Duodenal mucosa (tissue), 2 donors: ENCODE data around the gene SMARCD2.
"Not testable (repeated sequence)": the region's sequence is repeated elsewhere in the genome, so short reads cannot be mapped to it uniquely, and the experiment has no call there.

Source experiments
- H3K27ac ChIP-seq: one replicate; pipeline ENCODE4 v1.7.0; 2013; ENCODE audit warnings: low read depth, low read length
- H3K27me3 ChIP-seq, 2 donors: one replicate each; pipeline ENCODE4 v1.7.0; 2013; ENCODE audit warnings: low read length in 2 of 2, control low read depth in 1 of 2; ENCODE audit not compliant: insufficient read depth in 2 of 2, control insufficient read depth in 1 of 2
- H3K36me3 ChIP-seq, 2 donors: one replicate each; pipeline ENCODE4 v1.7.0; 2013; ENCODE audit warnings: low read length in 2 of 2, control low read depth in 1 of 2; ENCODE audit not compliant: insufficient read depth in 2 of 2, control insufficient read depth in 1 of 2
- H3K4me1 ChIP-seq, 2 donors: one replicate each; pipeline ENCODE4 v1.7.0; 2013; ENCODE audit warnings: low read length in 2 of 2, control low read depth in 1 of 2; ENCODE audit not compliant: insufficient read depth in 2 of 2, control insufficient read depth in 1 of 2
- H3K4me3 ChIP-seq, 2 donors: one replicate each; pipeline ENCODE4 v1.7.0; 2013; ENCODE audit warnings: low read length in 2 of 2, low read depth in 1 of 2
- H3K9ac ChIP-seq, 2 donors: one replicate each; pipeline ENCODE4 v1.7.0; 2013; ENCODE audit warnings: low read length in 2 of 2, low read depth in 1 of 2
- H3K9me3 ChIP-seq, 2 donors: one replicate each; pipeline ENCODE4 v1.7.0; 2013; ENCODE audit warnings: low read length in 2 of 2, control low read depth in 1 of 2; ENCODE audit not compliant: control insufficient read depth in 1 of 2

Gene SMARCD2

GRCh38 chr17:63874061-63874626, 31.7 kb upstream of the SMARCD2 start:
- H3K4me1 ChIP-seq, H3K9ac ChIP-seq, H3K27me3 ChIP-seq, H3K9me3 ChIP-seq, H3K4me3 ChIP-seq, H3K27ac ChIP-seq, H3K36me3 ChIP-seq: not testable (repeated sequence)

GRCh38 chr17:63873577-63873976, 31.1 kb upstream of the SMARCD2 start, which contains the start of gene CSH2:
CSH2 (minus strand) TSS chr17:63873677; CDS start chr17:63873614, 63 bp downstream.
- H3K27me3 ChIP-seq, H3K4me1 ChIP-seq, H3K4me3 ChIP-seq, H3K36me3 ChIP-seq, H3K9me3 ChIP-seq, H3K9ac ChIP-seq, H3K27ac ChIP-seq: not testable (repeated sequence)

- not testable (repeated sequence) for H3K27me3 ChIP-seq, H3K9me3 ChIP-seq, H3K4me1 ChIP-seq, H3K27ac ChIP-seq, H3K4me3 ChIP-seq, H3K9ac ChIP-seq, H3K36me3 ChIP-seq
These were observed 29.3 kb upstream of the SMARCD2 start for GRCh38 chr17:63871646-63872365.

DNA sequence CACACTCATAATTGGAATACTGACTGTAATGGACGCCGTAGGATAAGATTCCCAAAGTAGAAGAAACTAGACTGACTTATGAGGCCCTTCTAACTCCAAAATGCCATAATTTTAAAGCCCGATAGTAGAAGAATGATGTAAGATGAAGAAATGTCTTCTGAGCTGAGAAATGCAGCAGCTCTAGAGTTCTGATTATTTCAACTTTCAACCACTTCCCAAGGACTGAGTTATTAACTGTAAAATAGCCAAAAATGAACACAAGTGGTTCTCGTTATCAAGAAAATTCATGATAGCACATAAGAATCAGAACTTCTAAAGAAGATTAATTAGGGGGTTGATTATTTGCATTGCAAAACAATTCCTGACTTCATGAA, 27.8 kb upstream of the SMARCD2 start:
- not testable (repeated sequence) for H3K36me3 ChIP-seq, H3K27ac ChIP-seq, H3K9ac ChIP-seq, H3K9me3 ChIP-seq, H3K4me1 ChIP-seq, H3K4me3 ChIP-seq, H3K27me3 ChIP-seq

GRCh38 chr17:63869491-63870291, 27.2 kb upstream of the SMARCD2 start:
- H3K4me3 ChIP-seq: not testable (repeated sequence)

GRCh38 chr17:63866625-63867024, 24.1 kb upstream of the SMARCD2 start:
- not testable (repeated sequence) for H3K4me3 ChIP-seq, H3K9ac ChIP-seq, H3K9me3 ChIP-seq, H3K36me3 ChIP-seq, H3K27me3 ChIP-seq, H3K4me1 ChIP-seq, H3K27ac ChIP-seq

More at GRCh38 chr17:63869491-63870291, 27.2 kb upstream of the SMARCD2 start:
- H3K9ac ChIP-seq, H3K36me3 ChIP-seq, H3K27me3 ChIP-seq, H3K27ac ChIP-seq, H3K9me3 ChIP-seq, H3K4me1 ChIP-seq: not testable (repeated sequence)

DNA sequence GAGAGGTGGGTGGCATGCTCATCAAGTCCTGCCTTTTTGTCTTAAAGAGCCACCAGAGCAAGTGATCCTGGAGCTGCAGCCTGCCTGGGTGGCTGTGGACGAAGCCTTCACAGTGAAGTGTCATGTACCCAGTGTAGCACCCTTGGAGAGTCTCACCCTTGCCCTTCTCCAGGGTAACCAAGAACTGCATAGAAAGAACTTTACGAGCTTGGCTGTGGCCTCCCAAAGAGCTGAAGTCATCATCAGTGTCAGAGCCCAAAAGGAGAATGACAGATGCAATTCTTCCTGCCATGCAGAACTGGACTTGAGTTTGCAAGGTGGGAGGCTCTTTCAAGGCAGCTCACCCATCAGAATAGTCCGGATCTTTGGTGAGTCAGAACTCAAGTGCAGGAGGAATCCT, 16.8 kb upstream of the SMARCD2 start:
- no peak overlapping the region for H3K4me3 ChIP-seq
- no peaks in the 10 kb centered on the region for H3K27me3 ChIP-seq
- no peaks in the 10 kb centered on the region for H3K36me3 ChIP-seq
- H3K9ac ChIP-seq: no peak overlapping the region
- H3K4me1 ChIP-seq: no peaks in the 10 kb centered on the region
- no peak overlapping the region for H3K27ac ChIP-seq
- no peaks in the 10 kb centered on the region for H3K9me3 ChIP-seq

DNA sequence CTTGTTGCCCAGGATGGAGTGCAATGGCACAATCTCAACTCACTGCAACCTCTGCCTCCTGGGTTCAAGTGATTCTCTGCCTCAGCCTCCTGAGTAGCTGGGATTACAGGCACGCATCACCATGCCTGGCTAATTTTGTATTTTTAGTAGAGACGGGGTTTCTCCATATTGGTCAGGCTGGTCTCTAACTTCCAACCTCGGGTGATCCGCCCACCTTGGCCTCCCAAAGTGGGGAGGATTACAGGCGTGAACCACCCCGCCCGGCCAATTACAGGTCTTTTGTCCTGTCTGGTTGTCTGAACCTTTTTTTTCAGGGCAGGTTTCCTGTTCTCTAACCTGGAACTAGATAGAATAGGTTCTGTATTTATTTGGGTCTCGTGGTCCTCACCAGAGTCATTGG, 13.9 kb upstream of the SMARCD2 start:
- not testable (repeated sequence) for H3K36me3 ChIP-seq, H3K4me3 ChIP-seq, H3K9ac ChIP-seq, H3K27ac ChIP-seq, H3K4me1 ChIP-seq, H3K9me3 ChIP-seq, H3K27me3 ChIP-seq

GRCh38 chr17:63855185-63855584, 12.7 kb upstream of the SMARCD2 start:
- Histone ChIP-seq H3K27ac (no peak overlapping the region), H3K27me3 (no peaks in the 10 kb centered on the region), H3K4me3 (no peak overlapping the region), H3K4me1 (no peaks in the 10 kb centered on the region), H3K9me3 (no peaks in the 10 kb centered on the region), H3K9ac (no peak overlapping the region), H3K36me3 (no peaks in the 10 kb centered on the region)

DNA sequence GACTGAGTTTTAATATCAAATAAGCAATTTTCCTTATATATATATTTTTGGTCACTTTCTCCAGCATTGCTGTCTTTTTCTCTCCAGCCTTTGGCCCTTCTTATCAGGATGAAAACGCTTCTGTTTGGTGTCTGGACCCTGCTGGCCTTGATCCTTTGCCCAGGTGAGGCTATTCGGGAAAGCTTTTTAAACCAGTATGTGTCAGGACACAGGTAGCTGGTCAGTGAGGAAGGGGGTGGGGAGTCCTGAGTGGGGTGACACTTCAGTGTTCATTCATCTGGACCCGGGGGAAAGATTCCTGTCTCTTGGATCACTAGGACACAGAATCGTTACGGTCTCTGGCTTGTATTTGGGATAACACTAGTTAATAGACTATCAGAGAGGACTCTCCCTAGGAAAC, 12.2 kb upstream of the SMARCD2 start:
- no peaks in the 10 kb centered on the region for H3K4me1 ChIP-seq
- no peak overlapping the region for H3K4me3 ChIP-seq
- H3K27ac ChIP-seq: no peak overlapping the region
- no peaks in the 10 kb centered on the region for H3K36me3 ChIP-seq
- no peaks in the 10 kb centered on the region for H3K27me3 ChIP-seq
- H3K9me3 ChIP-seq: no peaks in the 10 kb centered on the region
- H3K9ac ChIP-seq: no peak overlapping the region
